Prostate gland (tissue), 2 donors: Measurements from ENCODE around the gene CLDN19. TPM values are rescaled to one million over a fixed set of nuclear protein-coding genes. Genes with fewer than 3 reads are reported as not detected.
"Not testable (repeated sequence)": the region's sequence is repeated elsewhere in the genome, so short reads cannot be mapped to it uniquely, and the experiment has no call there.

Experiments
- DNase-seq: peaks from one replicate; pipeline ENCODE4 v3.0.0-alpha.2; 2019; ENCODE audit warnings: low spot score
- H3K27ac ChIP-seq, 2 donors: fragments of 200-600 bp; sonication (generic); 2 replicates each; pipeline ENCODE4 v1.5.1; 2017 to 2019
- H3K27me3 ChIP-seq: fragments of 200-600 bp; sonication (generic); replicated peaks from 2 replicates; pipeline ENCODE4 v1.5.1; 2019; ENCODE audit not compliant: insufficient read depth
- H3K36me3 ChIP-seq, 2 donors: fragments of 200-600 bp; sonication (generic); 1 replicate in 1 of 2; 2 replicates in 1 of 2; pipeline versions ENCODE4 v1.5.1 to v1.8.1; 2017 to 2019
- H3K4me1 ChIP-seq: fragments of 200-600 bp; sonication (generic); replicated peaks from 2 replicates; pipeline ENCODE4 v1.5.1; 2019
- H3K4me3 ChIP-seq, 2 donors: fragments of 200-600 bp; sonication (generic); 2 replicates each; pipeline ENCODE4 v1.5.1; 2017 to 2019
- H3K9me3 ChIP-seq: fragments of 200-600 bp; sonication (generic); 2 replicates; pipeline ENCODE4 v1.5.1; 2017
- CTCF ChIP-seq, 4 experiments: fragments of 200-600 bp in 2 of 4; fragments of 450-650 bp in 2 of 4; sonication (generic) in 2 of 4; IDR thresholded peaks; 1 replicate in 3 of 4; 2 replicates in 1 of 4; pipeline ENCODE4 v1.5.1; 2016 to 2019; ENCODE audit warnings: antibody characterized with exemption in 4 of 4, mild to moderate bottlenecking in 2 of 4, moderate library complexity in 2 of 4
- POLR2A ChIP-seq: fragments of 450-650 bp; IDR thresholded peaks from one replicate; pipeline ENCODE4 v1.6.1; 2016; ENCODE audit warnings: antibody characterized with exemption, mild to moderate bottlenecking
- POLR2AphosphoS5 ChIP-seq: sonication (generic); formaldehyde crosslinking; IDR thresholded peaks from one replicate; pipeline ENCODE4 v1.6.1; 2017; ENCODE audit warnings: antibody characterized with exemption
- WGBS: methylation state at CpG from one replicate; pipeline ENCODE4 v1.1.5; 2018; 5-methylcytosine and 5-hydroxymethylcytosine counted together
- intact Hi-C: fragments of 100-400 bp; cut with DNase I; formaldehyde crosslinking; loops from one replicate; pipeline ENCODE4 v1.14.2; 2022
- total RNA-seq, 2 donors: library from RNA; depleted of rRNA; stranded (reverse); fragments of >200 nt; gene quantifications; one replicate each; pipeline ENCODE4 v1.1.0, GENCODE V29; 2016

The CLDN19 gene
- total RNA-seq, 2 donors from 2014 or later = 1.1 to 1.5 TPM

- 74% methylated on average over 4 of the region's 4 CpGs for WGBS
- DNase-seq = no peak
- H3K9me3 ChIP-seq = no peaks in the 10 kb centered on the region
- H3K4me1 ChIP-seq = no peaks in the 10 kb centered on the region
- no peak overlapping the region for H3K4me3 ChIP-seq
- H3K36me3 ChIP-seq = no peaks in the 10 kb centered on the region
- intact Hi-C loops = no loop called here
- H3K27ac ChIP-seq = no peak overlapping the region
- TF ChIP-seq CTCF (IDR thresholded peaks at IDR 0.05) (no peak), POLR2A (no peak), POLR2AphosphoS5 (no peak)
- no peaks in the 10 kb centered on the region for H3K27me3 ChIP-seq
Observed at GRCh38 chr1:42730988-42731387, 9.0 kb downstream of the CLDN19 start.

- Histone ChIP-seq H3K27ac (no peak overlapping the region), H3K36me3 (no peaks in the 10 kb centered on the region), H3K4me1 (no peaks in the 10 kb centered on the region), H3K9me3 (no peaks in the 10 kb centered on the region), H3K27me3 (no peaks in the 10 kb centered on the region), H3K4me3 (no peak overlapping the region)
- no peak for DNase-seq
- WGBS = 93% methylated on average over 3 of the region's 3 CpGs
- TF ChIP-seq POLR2AphosphoS5 (no peak), POLR2A (no peak), CTCF (IDR thresholded peaks at IDR 0.05) (no peak)
- intact Hi-C loops = no loop called here
Observed at GRCh38 chr1:42730002-42730401, 10.0 kb downstream of the CLDN19 start.

- DNase-seq, H3K4me3 ChIP-seq, H3K4me1 ChIP-seq, H3K36me3 ChIP-seq, intact Hi-C loops, H3K27me3 ChIP-seq, H3K27ac ChIP-seq, H3K9me3 ChIP-seq: not testable (repeated sequence)
- 94% methylated on average over 4 of the region's 4 CpGs for WGBS
Observed at GRCh38 chr1:42725820-42726219, 14.2 kb downstream of the CLDN19 start.

GRCh38 chr1:42723511-42723910 is 16.5 kb downstream of the CLDN19 start:
- DNase-seq = no peak
- Histone ChIP-seq H3K4me1 (no peaks in the 10 kb centered on the region), H3K9me3 (no peaks in the 10 kb centered on the region), H3K27me3 (no peaks in the 10 kb centered on the region), H3K36me3 (no peaks in the 10 kb centered on the region), H3K27ac (no peak overlapping the region), H3K4me3 (no peak overlapping the region)
- no peak for TF ChIP-seq POLR2A
- no peak for TF ChIP-seq POLR2AphosphoS5
- no peak for TF ChIP-seq CTCF (IDR thresholded peaks at IDR 0.05)
- WGBS = 59% methylated on average over 6 of the region's 6 CpGs
- intact Hi-C loops = no loop called here

GRCh38 chr1:42722403-42722802 is 17.6 kb downstream of the CLDN19 start:
- H3K36me3 ChIP-seq, H3K4me3 ChIP-seq, H3K4me1 ChIP-seq, DNase-seq, H3K27ac ChIP-seq, H3K27me3 ChIP-seq, intact Hi-C loops, H3K9me3 ChIP-seq: not testable (repeated sequence)
- 94% methylated on average over 2 of the region's 2 CpGs for WGBS

- H3K36me3 ChIP-seq = no peaks in the 10 kb centered on the region
- intact Hi-C loops = no loop called here
- H3K4me3 ChIP-seq = no peak overlapping the region
- no peaks in the 10 kb centered on the region for H3K9me3 ChIP-seq
- no peak overlapping the region for H3K27ac ChIP-seq
- TF ChIP-seq CTCF (IDR thresholded peaks at IDR 0.05) = no peak
- TF ChIP-seq POLR2AphosphoS5 = no peak
- no peak for TF ChIP-seq POLR2A
- no peaks in the 10 kb centered on the region for H3K4me1 ChIP-seq
- WGBS = 91% methylated on average over 3 of the region's 3 CpGs
- H3K27me3 ChIP-seq = no peaks in the 10 kb centered on the region
- DNase-seq = no peak
Observed at GRCh38 chr1:42721926-42722325, 18.1 kb downstream of the CLDN19 start.
